GM18867 (cell line): ENCODE data around the gene DPPA3.
"Not testable (repeated sequence)": the region's sequence is repeated elsewhere in the genome, so short reads cannot be mapped to it uniquely, and the experiment has no call there.

Experiments
- ATAC-seq: cut with Tn5 transposase; IDR thresholded peaks from one replicate; pipeline ENCODE4 v1.9.1; 2021; ENCODE audit warnings: mild to moderate bottlenecking, moderate library complexity; ENCODE audit not compliant: unreplicated experiment

Gene DPPA3

GRCh38 chr12:7711133-7711532, at the start of gene DPPA3:
Gene DPPA3, plus strand, starts transcription at chr12:7711433. Its CDS starts 138 bp downstream, at chr12:7711571.
- ATAC-seq, result no peak

GRCh38 chr12:7661741-7662140, 49.5 kb upstream of the DPPA3 start:
- ATAC-seq, result no peak

GRCh38 chr12:7666595-7666994, 44.6 kb upstream of the DPPA3 start:
- ATAC-seq, result no peak

- ATAC-seq, result no peak
Measured at GRCh38 chr12:7667125-7667524, 44.1 kb upstream of the DPPA3 start.

GRCh38 chr12:7668171-7668570, 43.1 kb upstream of the DPPA3 start:
- ATAC-seq, result no peak

GRCh38 chr12:7675455-7675854, 35.8 kb upstream of the DPPA3 start:
- ATAC-seq, result not testable (repeated sequence)

GRCh38 chr12:7677432-7677888, 33.8 kb upstream of the DPPA3 start:
- ATAC-seq, result not testable (repeated sequence)

- no peak for ATAC-seq
Measured at GRCh38 chr12:7678744-7679143, 32.5 kb upstream of the DPPA3 start.

- ATAC-seq, result no peak
Measured at GRCh38 chr12:7679251-7680045, 31.8 kb upstream of the DPPA3 start.

- no peak for ATAC-seq
Measured at GRCh38 chr12:7681535-7681934, 29.7 kb upstream of the DPPA3 start.

GRCh38 chr12:7693793-7694192, 17.4 kb upstream of the DPPA3 start:
- no peak for ATAC-seq

- no peak for ATAC-seq
Measured at GRCh38 chr12:7694556-7695236, 16.5 kb upstream of the DPPA3 start.

- ATAC-seq, result no peak
Measured at GRCh38 chr12:7695237-7695560, 16.0 kb upstream of the DPPA3 start.

GRCh38 chr12:7695566-7696197, 15.6 kb upstream of the DPPA3 start, which contains the start of gene GDF3:
Gene GDF3, minus strand, starts transcription at chr12:7695775. Its CDS starts 47 bp downstream, at chr12:7695728.
- ATAC-seq, result no peak

GRCh38 chr12:7705846-7706245, 5.4 kb upstream of the DPPA3 start:
- no peak for ATAC-seq

- no peak for ATAC-seq
Measured at GRCh38 chr12:7709969-7710675, 1.1 kb upstream of the DPPA3 start.

GRCh38 chr12:7712841-7713442, 1.7 kb downstream of the DPPA3 start:
- ATAC-seq, result no peak

GRCh38 chr12:7716381-7716780, 5.1 kb downstream of the DPPA3 start:
- no peak for ATAC-seq

- no peak for ATAC-seq
Measured at GRCh38 chr12:7719946-7720730, 8.9 kb downstream of the DPPA3 start.

GRCh38 chr12:7723926-7724325, 12.7 kb downstream of the DPPA3 start:
- ATAC-seq, result no peak
